ENCODE measurements around the gene LAMA2. TPM values are rescaled to one million over a fixed set of nuclear protein-coding genes. Genes with fewer than 3 reads are reported as not detected.

Gene LAMA2
- polyA plus RNA-seq, 1 of the 3 experiments (the other 2 are of a cell fraction) = 0.92 TPM

DNA sequence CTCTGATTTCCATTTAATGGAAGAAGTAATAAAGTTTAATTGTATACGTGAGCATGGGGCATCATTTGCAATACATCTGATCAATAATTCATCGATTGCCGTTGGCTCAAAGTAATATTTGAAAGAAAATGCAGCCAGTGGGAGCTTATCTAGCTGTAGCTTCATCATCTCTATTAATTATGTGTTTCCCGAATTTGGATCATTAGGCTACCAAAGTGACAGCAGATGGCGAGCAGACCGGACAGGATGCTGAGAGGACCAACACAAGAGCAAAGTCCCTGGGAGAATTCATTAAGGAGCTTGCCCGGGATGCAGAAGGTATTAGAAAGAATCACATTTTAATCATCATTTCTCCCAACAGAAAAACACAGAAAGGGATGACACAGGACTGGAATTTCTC is 500.0 kb downstream of the LAMA2 start:
- Histone ChIP-seq H3K36me3 (replicated peaks in 1 of 2; ENCODE audit: control insufficient read depth in 1 of 2, insufficient read depth in 2 of 2, low read length in 1 of 2) (no peaks in the 10 kb centered on the region), H3K27me3 (ENCODE audit: insufficient read depth) (no peaks in the 10 kb centered on the region), H3K4me2 (no peak overlapping the region), H3K4me1 (ENCODE audit: control insufficient read depth in 1 of 2, insufficient read depth in 2 of 2, low read depth in 1 of 2, low read length in 1 of 2) (no peaks in the 10 kb centered on the region), H3K79me2 (ENCODE audit: insufficient read depth) (no peaks in the 10 kb centered on the region), H3K27ac (ENCODE audit: low read depth in 2 of 2, low read length in 1 of 2) (no peak overlapping the region), H3K9ac (no peak overlapping the region), H3K9me3 (no peaks in the 10 kb centered on the region), H4K20me1 (ENCODE audit: insufficient read depth) (no peaks in the 10 kb centered on the region), H3F3A (replicated peaks; ENCODE audit: insufficient read depth) (no peaks in the 10 kb centered on the region), H3K9me2 (no peaks in the 10 kb centered on the region), H2AFZ (ENCODE audit: low read depth) (no peak overlapping the region), H3K4me3 (ENCODE audit: low read depth in 2 of 2, low read length in 1 of 2) (no peak overlapping the region)
- CTCF ChIA-PET = no interaction called here
- no peak for DNase-seq
- POLR2A ChIA-PET = no interaction called here
- WGBS (ENCODE audit: low lambda C conversion rate) = 25% methylated on average over 7 of the region's 7 CpGs
- no peak for TF ChIP-seq SIN3A (IDR thresholded peaks at IDR 0.05; ENCODE audit: borderline replicate concordance, low read depth, low read length)

DNA sequence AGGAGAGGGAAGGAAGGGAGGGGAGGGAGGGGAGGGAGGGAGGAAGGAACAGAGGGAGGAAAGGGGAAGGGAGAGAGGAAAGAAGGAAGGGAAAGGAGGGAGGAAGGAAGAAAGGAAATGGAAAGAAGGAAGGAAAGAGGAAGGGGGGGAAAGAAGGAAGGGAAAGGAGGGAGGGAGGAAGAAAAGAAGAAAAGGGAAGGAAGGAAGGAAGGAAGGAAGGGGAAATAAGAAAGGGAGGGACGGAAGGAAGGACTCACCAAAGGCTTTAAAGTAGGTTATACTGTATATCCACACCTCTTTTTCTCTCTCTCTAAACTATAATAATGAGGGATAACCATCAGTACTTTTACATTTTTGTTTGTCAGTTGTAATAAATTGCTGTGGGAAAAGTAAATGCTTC is 502.2 kb downstream of the LAMA2 start:
- Histone ChIP-seq H3K4me2 (no peak overlapping the region), H3K9me2 (no peaks in the 10 kb centered on the region)
- TF ChIP-seq FOSL2 (IDR thresholded peaks at IDR 0.05; ENCODE audit: borderline replicate concordance, low read depth) (no peak), TEAD4 (IDR thresholded peaks at IDR 0.05; ENCODE audit: borderline replicate concordance, insufficient read depth) (no peak), ELF1 (IDR thresholded peaks at IDR 0.05) (no peak), MXI1 (IDR thresholded peaks at IDR 0.05; ENCODE audit: low read depth, low read length) (no peak), TAF1 (IDR thresholded peaks at IDR 0.05; ENCODE audit: borderline replicate concordance, low read depth, low read length) (no peak), MEF2A (IDR thresholded peaks at IDR 0.05; ENCODE audit: borderline replicate concordance, low read depth) (no peak), NFIC (IDR thresholded peaks at IDR 0.05; ENCODE audit: borderline replicate concordance) (no peak), RCOR1 (IDR thresholded peaks at IDR 0.05; ENCODE audit: low read length) (no peak)
- TF ChIP-seq, protein P1, sequence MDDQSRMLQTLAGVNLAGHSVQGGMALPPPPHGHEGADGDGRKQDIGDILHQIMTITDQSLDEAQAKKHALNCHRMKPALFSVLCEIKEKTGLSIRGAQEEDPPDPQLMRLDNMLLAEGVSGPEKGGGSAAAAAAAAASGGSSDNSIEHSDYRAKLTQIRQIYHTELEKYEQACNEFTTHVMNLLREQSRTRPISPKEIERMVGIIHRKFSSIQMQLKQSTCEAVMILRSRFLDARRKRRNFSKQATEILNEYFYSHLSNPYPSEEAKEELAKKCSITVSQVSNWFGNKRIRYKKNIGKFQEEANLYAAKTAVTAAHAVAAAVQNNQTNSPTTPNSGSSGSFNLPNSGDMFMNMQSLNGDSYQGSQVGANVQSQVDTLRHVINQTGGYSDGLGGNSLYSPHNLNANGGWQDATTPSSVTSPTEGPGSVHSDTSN (IDR thresholded peaks at IDR 0.05) = no peak; the same call in 1 of the 2 replicates

DNA sequence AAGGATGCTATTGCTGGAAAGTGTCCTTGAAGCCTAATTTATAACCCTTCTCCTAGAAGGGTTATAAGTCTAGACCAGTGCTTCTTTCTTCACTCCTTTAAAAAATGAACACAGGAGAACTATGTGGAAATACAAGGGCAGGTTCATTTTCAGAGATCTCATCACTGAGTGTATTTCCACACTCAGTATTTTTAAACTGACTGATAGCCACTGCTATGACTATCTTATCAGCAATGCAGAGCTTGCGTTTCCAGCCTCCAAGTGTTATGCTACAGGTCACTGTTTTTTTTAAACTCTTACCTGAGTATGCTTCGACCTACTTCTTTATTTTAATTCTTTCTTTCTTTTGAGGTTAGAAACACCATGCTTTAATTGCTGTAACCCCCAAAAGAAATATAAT is 508.0 kb downstream of the LAMA2 start:
- H3K27ac ChIP-seq (ENCODE audit: low read depth in 2 of 2, low read length in 1 of 2) = no peak overlapping the region
- no peak overlapping the region for H3K4me3 ChIP-seq (ENCODE audit: low read depth in 2 of 2, low read length in 1 of 2)
- 33% methylated on average over 2 of the region's 2 CpGs for WGBS (ENCODE audit: low lambda C conversion rate)
- H3K9ac ChIP-seq = no peak overlapping the region
- H3K4me1 ChIP-seq (ENCODE audit: control insufficient read depth in 1 of 2, insufficient read depth in 2 of 2, low read depth in 1 of 2, low read length in 1 of 2) = no peaks in the 10 kb centered on the region
- no peaks in the 10 kb centered on the region for H3K36me3 ChIP-seq (replicated peaks in 1 of 2; ENCODE audit: control insufficient read depth in 1 of 2, insufficient read depth in 2 of 2, low read length in 1 of 2)
- no peak overlapping the region for H3K4me2 ChIP-seq
- ChIA-PET CTCF (no interaction called here), POLR2A (no interaction called here)
- H2AFZ ChIP-seq (ENCODE audit: low read depth) = no peak overlapping the region
- no peak for TF ChIP-seq TAF1 (IDR thresholded peaks at IDR 0.05; ENCODE audit: borderline replicate concordance, low read depth, low read length)
- no peak for TF ChIP-seq MXI1 (IDR thresholded peaks at IDR 0.05; ENCODE audit: low read depth, low read length)
- TF ChIP-seq, protein P2, sequence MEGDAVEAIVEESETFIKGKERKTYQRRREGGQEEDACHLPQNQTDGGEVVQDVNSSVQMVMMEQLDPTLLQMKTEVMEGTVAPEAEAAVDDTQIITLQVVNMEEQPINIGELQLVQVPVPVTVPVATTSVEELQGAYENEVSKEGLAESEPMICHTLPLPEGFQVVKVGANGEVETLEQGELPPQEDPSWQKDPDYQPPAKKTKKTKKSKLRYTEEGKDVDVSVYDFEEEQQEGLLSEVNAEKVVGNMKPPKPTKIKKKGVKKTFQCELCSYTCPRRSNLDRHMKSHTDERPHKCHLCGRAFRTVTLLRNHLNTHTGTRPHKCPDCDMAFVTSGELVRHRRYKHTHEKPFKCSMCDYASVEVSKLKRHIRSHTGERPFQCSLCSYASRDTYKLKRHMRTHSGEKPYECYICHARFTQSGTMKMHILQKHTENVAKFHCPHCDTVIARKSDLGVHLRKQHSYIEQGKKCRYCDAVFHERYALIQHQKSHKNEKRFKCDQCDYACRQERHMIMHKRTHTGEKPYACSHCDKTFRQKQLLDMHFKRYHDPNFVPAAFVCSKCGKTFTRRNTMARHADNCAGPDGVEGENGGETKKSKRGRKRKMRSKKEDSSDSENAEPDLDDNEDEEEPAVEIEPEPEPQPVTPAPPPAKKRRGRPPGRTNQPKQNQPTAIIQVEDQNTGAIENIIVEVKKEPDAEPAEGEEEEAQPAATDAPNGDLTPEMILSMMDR (IDR thresholded peaks at IDR 0.05) = no peak
- no peak for TF ChIP-seq FOSL2 (IDR thresholded peaks at IDR 0.05; ENCODE audit: borderline replicate concordance, low read depth)
- no peak for TF ChIP-seq SMC3 (IDR thresholded peaks at IDR 0.05; ENCODE audit: low read depth, low read length)
- TF ChIP-seq NRF1 (IDR thresholded peaks at IDR 0.05; ENCODE audit: low read depth, low read length) = no peak
- no peak for TF ChIP-seq MEF2A (IDR thresholded peaks at IDR 0.05; ENCODE audit: borderline replicate concordance, low read depth)
- no peak for DNase-seq
- H3F3A ChIP-seq (replicated peaks; ENCODE audit: insufficient read depth) = peaks cover 3% of the 10 kb centered on the region
- H3K9me3 ChIP-seq = no peaks in the 10 kb centered on the region
- no peaks in the 10 kb centered on the region for H4K20me1 ChIP-seq (ENCODE audit: insufficient read depth)
- no peaks in the 10 kb centered on the region for H3K79me2 ChIP-seq (ENCODE audit: insufficient read depth)
- 0 out of 2 replicates have a peak, but pooled peaks cover 4% of the 10 kb centered on the region for H3K9me2 ChIP-seq
- no peaks in the 10 kb centered on the region for H3K27me3 ChIP-seq (ENCODE audit: insufficient read depth)

More for the DNA sequence above, 502.2 kb downstream of the LAMA2 start:
- Histone ChIP-seq H3K4me3 (ENCODE audit: low read depth in 2 of 2, low read length in 1 of 2) (no peak overlapping the region), H2AFZ (ENCODE audit: low read depth) (no peak overlapping the region), H3K9me3 (no peaks in the 10 kb centered on the region), H3F3A (replicated peaks; ENCODE audit: insufficient read depth) (no peaks in the 10 kb centered on the region), H3K79me2 (ENCODE audit: insufficient read depth) (no peaks in the 10 kb centered on the region), H3K27ac (ENCODE audit: low read depth in 2 of 2, low read length in 1 of 2) (no peak overlapping the region), H3K4me1 (ENCODE audit: control insufficient read depth in 1 of 2, insufficient read depth in 2 of 2, low read depth in 1 of 2, low read length in 1 of 2) (no peaks in the 10 kb centered on the region), H4K20me1 (ENCODE audit: insufficient read depth) (no peaks in the 10 kb centered on the region), H3K9ac (no peak overlapping the region), H3K36me3 (replicated peaks in 1 of 2; ENCODE audit: control insufficient read depth in 1 of 2, insufficient read depth in 2 of 2, low read length in 1 of 2) (no peaks in the 10 kb centered on the region), H3K27me3 (ENCODE audit: insufficient read depth) (no peaks in the 10 kb centered on the region)
- 22% methylated on average over 1 of the region's 1 CpG for WGBS (ENCODE audit: low lambda C conversion rate)
- no peak for DNase-seq
- CTCF ChIA-PET = no interaction called here
- POLR2A ChIA-PET = no interaction called here

Measured in SK-N-SH (cell line).